Measurements from ENCODE around the gene ROM1. TPM values are rescaled to one million over a fixed set of nuclear protein-coding genes. Genes with fewer than 3 reads are reported as not detected.
A peak's percentile ranks its signal among the peaks of the same experiment; 100 is the strongest.
"Not testable (repeated sequence)": the region's sequence is repeated elsewhere in the genome, so short reads cannot be mapped to it uniquely, and the experiment has no call there.

Gene ROM1
- total RNA-seq, 1 donor from 2014 or later, result 3.3 TPM

- DNase-seq (ENCODE audit: low read depth in 2 of 2), result no peak
Observed at GRCh38 chr11:62608776-62609175, 4.3 kb upstream of the ROM1 start.

- no peak for DNase-seq (ENCODE audit: low read depth in 2 of 2)
Observed at GRCh38 chr11:62610403-62610802, 2.7 kb upstream of the ROM1 start.

- no peak for DNase-seq (ENCODE audit: low read depth in 2 of 2)
Observed at GRCh38 chr11:62610814-62611704, 2.0 kb upstream of the ROM1 start.

GRCh38 chr11:62611705-62612365 lies 1.2 kb upstream of the ROM1 start:
- peak in 1 of 2 donors; percentile 54 for DNase-seq (ENCODE audit: low read depth in 2 of 2)

- DNase-seq (ENCODE audit: low read depth in 2 of 2), result no peak
Observed at GRCh38 chr11:62613291-62613778, 278 bp downstream of the ROM1 start.

GRCh38 chr11:62614275-62614674 lies 1.2 kb downstream of the ROM1 start:
- no peak for DNase-seq (ENCODE audit: low read depth in 2 of 2)

GRCh38 chr11:62615521-62615920 lies 2.5 kb downstream of the ROM1 start:
- no peak for DNase-seq (ENCODE audit: low read depth in 2 of 2)

- DNase-seq (ENCODE audit: low read depth in 2 of 2), result not testable (repeated sequence)
Observed at GRCh38 chr11:62616957-62617356, 3.9 kb downstream of the ROM1 start.

GRCh38 chr11:62621027-62621566 lies 8.0 kb downstream of the ROM1 start:
- DNase-seq (ENCODE audit: low read depth in 2 of 2), result no peak

GRCh38 chr11:62621567-62622470 lies 8.8 kb downstream of the ROM1 start, which contains the start of gene B3GAT3:
Gene B3GAT3, minus strand, starts transcription at chr11:62621986. Its CDS starts 39 bp downstream, at chr11:62621947.
- peak; percentile 91 to 97 for DNase-seq (ENCODE audit: low read depth in 2 of 2)

- no peak for DNase-seq (ENCODE audit: low read depth in 2 of 2)
Observed at GRCh38 chr11:62622476-62623089, 9.5 kb downstream of the ROM1 start.

GRCh38 chr11:62627713-62628112 lies 14.7 kb downstream of the ROM1 start:
- DNase-seq (ENCODE audit: low read depth in 2 of 2), result no peak

- DNase-seq (ENCODE audit: low read depth in 2 of 2), result no peak
Observed at GRCh38 chr11:62632492-62632891, 19.4 kb downstream of the ROM1 start.

- DNase-seq (ENCODE audit: low read depth in 2 of 2), result no peak
Observed at GRCh38 chr11:62644220-62644619, 31.2 kb downstream of the ROM1 start.

GRCh38 chr11:62645671-62645945 lies 32.6 kb downstream of the ROM1 start:
- DNase-seq (ENCODE audit: low read depth in 2 of 2), result no peak

GRCh38 chr11:62645946-62646824 lies 33.1 kb downstream of the ROM1 start, which contains the start of gene GANAB:
Gene GANAB, minus strand, starts transcription at chr11:62646613. Its CDS starts 14 bp downstream, at chr11:62646599.
- peak; percentile 93 to 98 for DNase-seq (ENCODE audit: low read depth in 2 of 2)

- DNase-seq (ENCODE audit: low read depth in 2 of 2), result no peak
Observed at GRCh38 chr11:62646825-62647608, 34.0 kb downstream of the ROM1 start.

- DNase-seq (ENCODE audit: low read depth in 2 of 2), result no peak
Observed at GRCh38 chr11:62647609-62648005, 34.5 kb downstream of the ROM1 start.
